Stomach (tissue), 9 donors: Measurements from ENCODE around the gene DBP. TPM values are rescaled to one million over a fixed set of nuclear protein-coding genes. Genes with fewer than 3 reads are reported as not detected.

Experiments used
- DNase-seq, 2 donors: peaks; one replicate each; pipeline versions ENCODE4 v3.0.0 to v3.0.0-alpha.2; 2013 to 2019
- H3K27ac ChIP-seq, 5 donors: fragments of 200-600 bp in 4 of 5; sonication (generic) in 4 of 5; one replicate each; pipeline ENCODE4 v1.5.1; 2013 to 2019; ENCODE audit warnings: mild to moderate bottlenecking in 1 of 5, moderate library complexity in 1 of 5
- H3K27me3 ChIP-seq, 3 donors: fragments of 200-600 bp; sonication (generic); one replicate each; pipeline ENCODE4 v1.5.1; 2017 to 2019; ENCODE audit warnings: mixed run types in 1 of 3
- H3K36me3 ChIP-seq, 4 donors: fragments of 200-600 bp; sonication (generic); 1 replicate in 3 of 4; 2 replicates in 1 of 4; pipeline ENCODE4 v1.5.1; 2016 to 2019
- H3K4me1 ChIP-seq, 4 donors: fragments of 200-600 bp; sonication (generic); one replicate each; pipeline ENCODE4 v1.5.1; 2016 to 2019
- H3K4me3 ChIP-seq, 4 donors: fragments of 200-600 bp; sonication (generic) in 3 of 4; one replicate each; pipeline ENCODE4 v1.5.1; 2016 to 2019; ENCODE audit warnings: mild to moderate bottlenecking in 1 of 4
- H3K9me3 ChIP-seq, 4 donors: fragments of 200-600 bp; sonication (generic); one replicate each; pipeline ENCODE4 v1.5.1; 2016 to 2019
- CTCF ChIP-seq, 7 experiments: fragments of 450-650 bp in 4 of 7; fragments of 200-600 bp in 3 of 7; sonication (generic) in 3 of 7; IDR thresholded peaks; one replicate each; pipeline ENCODE4 v1.5.1; 2016 to 2019; ENCODE audit warnings: antibody characterized with exemption in 7 of 7, control low read depth in 2 of 7, mild to moderate bottlenecking in 1 of 7
- EP300 ChIP-seq: sonication (generic); formaldehyde crosslinking; IDR thresholded peaks from one replicate; pipeline ENCODE4 v1.6.1; 2017; ENCODE audit warnings: antibody characterized with exemption
- POLR2A ChIP-seq, 4 donors: fragments of 450-650 bp; IDR thresholded peaks; one replicate each; pipeline ENCODE4 v1.6.1; 2016; ENCODE audit warnings: antibody characterized with exemption in 4 of 4, control low read depth in 2 of 4, mild to moderate bottlenecking in 1 of 4, moderate library complexity in 1 of 4
- POLR2AphosphoS5 ChIP-seq, 3 donors: sonication (generic); formaldehyde crosslinking; IDR thresholded peaks; one replicate each; pipeline ENCODE4 v1.6.1; 2016; ENCODE audit warnings: antibody characterized with exemption in 3 of 3
- WGBS, 5 donors: extraction: QIAGEN DNeasy Blood & Tissue Kit in 3 of 5; methylation state at CpG; one replicate each; pipeline versions ENCODE4 v1.1.5 to v1.1.7; 2013 to 2018; 5-methylcytosine and 5-hydroxymethylcytosine counted together
- intact Hi-C: fragments of 100-400 bp; cut with DNase I; formaldehyde crosslinking; loops from one replicate; pipeline ENCODE4 v1.15.1; 2023; ENCODE audit warnings: low total_unique reads
- polyA plus RNA-seq, 3 donors: library from polyadenylated mRNA; stranded (reverse); fragments of 200-250 nt; gene quantifications; one replicate each; pipeline ENCODE4 v1.2.3, GENCODE V29; 2013
- total RNA-seq, 5 donors: library from RNA; depleted of rRNA; stranded (reverse); fragments of >200 nt; gene quantifications; one replicate each; pipeline versions ENCODE4 v1.1.0 to v1.2.3, GENCODE V29; 2014 to 2016
- donor health status: healthy with polysubstance abuse.
- donor health status: Bipolar disorder and iron deficiency.
- donor health status: healthy.

DBP gene
- total and polyA plus RNA-seq, 8 donors = 4.2 to 29.0 (median 9.6) TPM; not detected in 1

DNA sequence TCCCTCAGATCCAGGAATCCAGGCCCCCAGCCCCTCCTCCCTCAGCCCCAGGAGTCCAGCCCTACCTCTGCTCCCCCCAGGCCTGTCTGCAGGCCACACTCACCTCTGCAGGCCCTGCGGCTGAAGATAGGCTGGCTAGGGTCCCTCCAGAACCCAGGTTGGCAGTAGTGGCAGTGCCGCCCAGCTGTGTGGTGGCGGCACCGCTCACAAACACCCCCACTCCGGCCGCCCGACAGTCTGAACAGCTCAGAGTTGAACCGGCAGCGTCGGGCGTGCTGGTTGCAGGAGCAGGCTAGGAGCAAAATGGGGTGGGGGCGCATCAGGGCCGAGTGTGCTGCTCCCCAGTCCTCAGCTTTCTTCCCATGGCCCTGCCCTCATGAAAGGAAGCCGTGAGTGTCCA lies 27.3 kb upstream of the DBP start:
- no peak for TF ChIP-seq CTCF (IDR thresholded peaks at IDR 0.05)
- TF ChIP-seq EP300 = no peak
- no peak for TF ChIP-seq POLR2AphosphoS5 (IDR thresholded peaks at IDR 0.05)
- no peak for TF ChIP-seq POLR2A (IDR thresholded peaks at IDR 0.05)
- no peaks in the 10 kb centered on the region for H3K27me3 ChIP-seq
- DNase-seq = no peak
- WGBS, 5 donors = 83 to 93% (median 90%) methylated on average over 10 to 14 of the region's 14 CpGs
- H3K4me1 ChIP-seq = peaks cover 0 to 18% (median 6%) of the 10 kb centered on the region in 4 donors
- intact Hi-C loops = no loop called here
- no peak overlapping the region for H3K4me3 ChIP-seq
- no peak overlapping the region for H3K27ac ChIP-seq
- no peaks in the 10 kb centered on the region for H3K36me3 ChIP-seq
- no peaks in the 10 kb centered on the region for H3K9me3 ChIP-seq

- intact Hi-C loops = no loop called here
- no peaks in the 10 kb centered on the region for H3K27me3 ChIP-seq
- TF ChIP-seq POLR2AphosphoS5 (IDR thresholded peaks at IDR 0.05) (no peak), CTCF (IDR thresholded peaks at IDR 0.05) (no peak), EP300 (no peak), POLR2A (IDR thresholded peaks at IDR 0.05) (no peak)
- H3K36me3 ChIP-seq = no peaks in the 10 kb centered on the region
- H3K27ac ChIP-seq = no peak overlapping the region
- no peaks in the 10 kb centered on the region for H3K9me3 ChIP-seq
- H3K4me3 ChIP-seq = no peak overlapping the region
- 89 to 99% (median 94%) methylated on average over 4 of the region's 4 CpGs for WGBS, 5 donors
- no peak for DNase-seq
- peaks cover 0 to 18% (median 6%) of the 10 kb centered on the region in 4 donors for H3K4me1 ChIP-seq
Observed at GRCh38 chr19:48663667-48664066, 26.5 kb upstream of the DBP start.

GRCh38 chr19:48661711-48662090 lies 24.5 kb upstream of the DBP start:
- TF ChIP-seq CTCF (IDR thresholded peaks at IDR 0.05) = no peak
- TF ChIP-seq POLR2AphosphoS5 (IDR thresholded peaks at IDR 0.05) = no peak
- no peak for TF ChIP-seq EP300
- TF ChIP-seq POLR2A (IDR thresholded peaks at IDR 0.05) = no peak
- H3K27ac ChIP-seq = no peak overlapping the region
- WGBS, 5 donors = 88 to 93% (median 92%) methylated on average over 39 to 50 of the region's 50 CpGs
- H3K9me3 ChIP-seq = no peaks in the 10 kb centered on the region
- no peaks in the 10 kb centered on the region for H3K36me3 ChIP-seq
- intact Hi-C loops = no loop called here
- no peak for DNase-seq
- H3K4me1 ChIP-seq = peaks cover 0 to 18% (median 6%) of the 10 kb centered on the region in 4 donors
- no peak overlapping the region for H3K4me3 ChIP-seq
- no peaks in the 10 kb centered on the region for H3K27me3 ChIP-seq

DNA sequence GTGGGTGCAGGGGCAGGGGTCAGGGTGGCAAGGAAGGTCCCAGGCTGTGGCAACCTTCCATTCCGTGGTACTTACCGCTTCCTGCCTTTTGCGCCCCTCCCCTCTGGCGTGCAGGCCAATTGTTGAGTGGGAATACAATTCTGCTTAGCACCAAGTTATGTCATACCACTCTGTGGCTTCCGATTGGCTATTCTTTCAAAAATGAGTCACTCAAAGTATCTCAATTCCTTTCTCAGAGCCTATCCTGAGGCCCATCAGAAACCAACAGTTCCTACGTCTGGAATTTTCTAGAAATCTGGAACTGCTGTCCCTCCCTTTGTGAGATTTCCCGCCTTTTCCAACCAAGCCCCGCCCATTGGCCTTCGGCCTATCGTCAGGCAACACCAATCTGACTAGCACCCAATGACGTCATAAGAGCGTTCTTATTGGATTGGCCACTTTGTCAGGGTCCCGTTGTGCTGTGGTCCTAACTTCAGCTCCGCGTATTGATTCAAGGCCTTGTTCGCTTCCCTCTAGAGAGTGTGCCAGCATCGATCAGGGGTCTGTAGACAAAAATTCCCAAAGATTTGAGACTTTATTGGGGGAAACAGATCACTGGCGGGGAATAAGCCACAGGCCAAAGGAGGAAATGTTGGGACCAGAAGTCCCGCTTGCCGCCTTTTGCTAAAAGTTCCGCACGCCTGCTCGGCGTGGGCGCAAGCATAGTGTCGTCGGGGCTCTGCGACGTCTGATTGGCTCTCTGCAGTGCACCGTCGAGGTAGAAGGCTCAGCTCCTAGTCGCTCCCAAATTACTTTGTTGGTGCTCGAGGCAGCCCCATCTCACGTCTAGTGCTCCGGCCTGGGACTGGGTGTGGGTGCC lies 23.9 kb upstream of the DBP start:
- peak overlapping the region in 4 of 5 donors; percentile 24 to 75 (median 56) for H3K27ac ChIP-seq
- TF ChIP-seq CTCF (IDR thresholded peaks at IDR 0.05) (no peak), EP300 (no peak), POLR2A (IDR thresholded peaks at IDR 0.05) (no peak), POLR2AphosphoS5 (IDR thresholded peaks at IDR 0.05) (peak in 1 of 3 donors; percentile 7)
- intact Hi-C loops = no loop called here
- H3K4me3 ChIP-seq = no peak overlapping the region
- no peaks in the 10 kb centered on the region for H3K27me3 ChIP-seq
- peaks cover 0 to 18% (median 6%) of the 10 kb centered on the region in 4 donors for H3K4me1 ChIP-seq
- no peaks in the 10 kb centered on the region for H3K9me3 ChIP-seq
- peak; percentile 92 to 93 for DNase-seq
- H3K36me3 ChIP-seq = no peaks in the 10 kb centered on the region
- 52 to 65% (median 57%) methylated on average over 29 to 35 of the region's 35 CpGs for WGBS, 5 donors
